GM12875 (cell line): Measurements from ENCODE around the gene SLC34A1.
A peak's percentile ranks its signal among the peaks of the same experiment; 100 is the strongest.

ENCODE experiments used
- H3K4me3 ChIP-seq: one replicate; pipeline ENCODE4 v1.5.1; 2011; ENCODE audit warnings: low read depth, low read length, control low read depth
- TF ChIP-seq, protein P1 (sequence below): IDR thresholded peaks from 2 replicates; pipeline ENCODE4 v1.5.1; 2011; ENCODE audit warnings: low read depth, mild to moderate bottlenecking, control low read depth, inconsistent platforms, low read length, moderate library complexity, borderline replicate concordance; ENCODE audit not compliant: insufficient read depth

The SLC34A1 gene

DNA sequence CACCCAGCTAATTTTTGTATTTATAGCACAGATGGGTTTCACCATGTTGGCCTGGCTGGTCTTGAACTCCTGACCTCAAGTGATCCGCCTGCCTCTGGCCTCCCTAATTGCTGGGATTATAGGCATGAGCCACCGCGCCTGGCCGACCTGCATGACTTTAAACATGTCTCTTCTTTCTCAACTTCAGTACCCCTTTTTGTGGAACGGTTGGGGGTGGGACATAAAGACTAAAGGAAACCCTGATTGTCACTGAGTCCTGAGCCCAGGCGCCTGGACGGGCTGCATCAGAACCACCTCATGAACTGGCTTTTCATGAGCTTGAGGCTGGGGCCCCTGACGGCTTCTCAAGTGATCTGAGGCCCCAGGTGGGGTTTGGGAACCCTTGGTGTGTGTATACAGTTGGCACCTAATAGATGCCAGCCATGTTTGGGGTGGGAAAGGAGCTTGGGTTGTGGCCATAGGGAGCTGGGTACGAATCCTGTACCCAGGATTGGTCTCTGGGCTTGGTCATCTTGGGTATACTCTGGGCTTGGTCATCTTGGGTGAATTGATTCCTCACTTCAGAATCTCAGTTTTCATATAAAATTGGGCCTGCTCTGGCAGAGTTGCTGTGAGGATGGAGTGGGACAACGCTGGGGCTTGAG is 44.5 kb downstream of the SLC34A1 start:
- peak overlapping the region; percentile 93 for H3K4me3 ChIP-seq
- TF ChIP-seq, protein P1, sequence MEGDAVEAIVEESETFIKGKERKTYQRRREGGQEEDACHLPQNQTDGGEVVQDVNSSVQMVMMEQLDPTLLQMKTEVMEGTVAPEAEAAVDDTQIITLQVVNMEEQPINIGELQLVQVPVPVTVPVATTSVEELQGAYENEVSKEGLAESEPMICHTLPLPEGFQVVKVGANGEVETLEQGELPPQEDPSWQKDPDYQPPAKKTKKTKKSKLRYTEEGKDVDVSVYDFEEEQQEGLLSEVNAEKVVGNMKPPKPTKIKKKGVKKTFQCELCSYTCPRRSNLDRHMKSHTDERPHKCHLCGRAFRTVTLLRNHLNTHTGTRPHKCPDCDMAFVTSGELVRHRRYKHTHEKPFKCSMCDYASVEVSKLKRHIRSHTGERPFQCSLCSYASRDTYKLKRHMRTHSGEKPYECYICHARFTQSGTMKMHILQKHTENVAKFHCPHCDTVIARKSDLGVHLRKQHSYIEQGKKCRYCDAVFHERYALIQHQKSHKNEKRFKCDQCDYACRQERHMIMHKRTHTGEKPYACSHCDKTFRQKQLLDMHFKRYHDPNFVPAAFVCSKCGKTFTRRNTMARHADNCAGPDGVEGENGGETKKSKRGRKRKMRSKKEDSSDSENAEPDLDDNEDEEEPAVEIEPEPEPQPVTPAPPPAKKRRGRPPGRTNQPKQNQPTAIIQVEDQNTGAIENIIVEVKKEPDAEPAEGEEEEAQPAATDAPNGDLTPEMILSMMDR: no peak

DNA sequence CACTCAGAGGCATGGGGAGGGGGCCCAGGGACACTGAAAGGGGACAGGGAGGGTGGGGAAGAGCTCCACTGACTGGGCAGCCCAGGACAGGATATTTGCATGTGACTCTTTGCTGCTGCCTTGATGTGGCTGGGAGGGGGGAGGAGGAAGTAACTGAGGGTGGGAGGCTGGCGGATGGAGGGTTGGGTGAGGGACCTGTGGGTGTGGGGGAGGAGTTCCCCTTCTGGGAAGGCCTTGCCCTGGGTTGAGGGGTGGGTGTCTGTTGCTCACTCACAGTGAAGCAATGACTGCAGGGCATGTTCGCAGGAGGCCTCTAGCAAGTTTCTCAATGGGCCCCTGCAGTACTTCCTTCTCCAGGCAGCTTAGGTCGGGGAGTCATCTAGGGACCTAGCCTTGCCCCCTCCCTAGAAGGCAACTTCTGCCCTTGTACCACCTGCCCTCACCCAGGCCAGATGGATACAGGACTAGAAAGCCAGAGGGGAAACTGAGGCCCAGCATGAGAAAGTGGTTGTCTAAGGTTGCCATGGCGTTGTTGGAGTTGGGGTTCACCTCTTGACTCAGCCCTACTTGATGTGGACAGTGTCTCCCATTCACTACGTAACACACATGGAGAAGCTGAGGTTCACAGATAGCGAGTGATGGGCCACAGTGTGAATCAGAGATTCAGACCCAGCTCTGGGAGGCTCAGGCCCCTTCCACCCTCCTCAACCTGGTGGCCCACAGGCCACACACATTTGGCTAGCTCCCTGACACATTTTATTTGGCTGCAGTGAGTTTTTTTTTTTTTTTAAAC is 45.2 kb downstream of the SLC34A1 start:
- TF ChIP-seq, protein P1: no peak
- peak overlapping the region; percentile 93 for H3K4me3 ChIP-seq

DNA sequence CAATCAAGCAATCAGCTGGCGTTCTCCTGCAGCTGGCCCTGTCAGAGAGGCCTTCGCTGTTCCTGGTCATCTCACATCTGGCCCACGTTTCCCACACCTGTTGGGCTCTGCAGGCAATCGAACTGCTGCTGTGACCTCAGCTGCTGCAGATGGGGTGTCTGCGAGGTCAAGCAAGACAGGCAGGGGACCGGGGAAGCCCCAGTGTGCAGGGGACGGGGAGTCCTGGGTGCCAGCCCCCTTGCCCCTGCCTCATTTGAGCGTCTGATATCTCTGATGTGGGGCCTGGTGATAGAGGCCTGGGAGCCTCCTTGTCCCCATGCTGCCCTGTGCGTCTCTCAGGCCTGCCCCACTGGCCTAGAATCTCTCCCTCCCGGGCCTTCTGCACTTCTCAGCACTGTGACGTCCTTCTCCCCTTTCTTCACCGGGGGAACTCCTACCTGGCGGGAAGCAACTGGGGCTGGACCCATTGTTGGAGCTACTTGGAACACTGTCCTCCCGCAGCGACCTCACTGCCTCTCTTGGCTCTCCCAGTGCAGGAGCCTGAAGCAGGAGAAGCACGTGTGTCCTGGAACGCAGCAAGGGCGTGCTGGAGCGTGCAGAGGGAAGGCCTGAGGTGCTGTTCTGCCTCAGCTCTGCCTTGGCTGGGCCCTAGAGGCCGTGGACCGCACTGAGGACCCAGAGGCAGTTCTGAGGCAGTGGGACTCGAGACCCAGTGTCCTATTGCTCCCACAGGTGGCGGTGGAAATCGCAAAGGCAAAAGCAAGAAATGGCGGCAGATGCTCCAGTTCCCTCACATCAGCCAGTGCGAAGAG is 46.1 kb downstream of the SLC34A1 start:
- H3K4me3 ChIP-seq: peak overlapping the region; percentile 3
- TF ChIP-seq, protein P1: no peak

DNA sequence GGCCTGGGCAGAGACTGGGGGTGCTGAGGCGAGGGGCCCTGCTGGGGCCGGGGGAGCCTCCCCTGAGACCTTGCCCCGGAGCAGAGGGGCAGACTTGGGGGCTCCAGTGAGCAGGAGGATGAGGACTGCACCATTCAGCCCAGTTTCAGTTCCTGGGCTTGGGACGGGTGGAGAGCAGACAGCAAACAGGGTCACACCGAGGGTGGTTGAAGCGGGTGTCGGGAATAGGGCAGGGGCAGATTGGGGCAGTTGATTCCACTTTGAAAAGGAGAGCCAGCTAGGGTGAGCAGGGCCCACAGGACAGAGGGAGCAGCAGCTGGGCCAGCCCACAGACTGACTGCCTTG is 46.7 kb downstream of the SLC34A1 start:
- TF ChIP-seq, protein P1: no peak
- no peak overlapping the region for H3K4me3 ChIP-seq

DNA sequence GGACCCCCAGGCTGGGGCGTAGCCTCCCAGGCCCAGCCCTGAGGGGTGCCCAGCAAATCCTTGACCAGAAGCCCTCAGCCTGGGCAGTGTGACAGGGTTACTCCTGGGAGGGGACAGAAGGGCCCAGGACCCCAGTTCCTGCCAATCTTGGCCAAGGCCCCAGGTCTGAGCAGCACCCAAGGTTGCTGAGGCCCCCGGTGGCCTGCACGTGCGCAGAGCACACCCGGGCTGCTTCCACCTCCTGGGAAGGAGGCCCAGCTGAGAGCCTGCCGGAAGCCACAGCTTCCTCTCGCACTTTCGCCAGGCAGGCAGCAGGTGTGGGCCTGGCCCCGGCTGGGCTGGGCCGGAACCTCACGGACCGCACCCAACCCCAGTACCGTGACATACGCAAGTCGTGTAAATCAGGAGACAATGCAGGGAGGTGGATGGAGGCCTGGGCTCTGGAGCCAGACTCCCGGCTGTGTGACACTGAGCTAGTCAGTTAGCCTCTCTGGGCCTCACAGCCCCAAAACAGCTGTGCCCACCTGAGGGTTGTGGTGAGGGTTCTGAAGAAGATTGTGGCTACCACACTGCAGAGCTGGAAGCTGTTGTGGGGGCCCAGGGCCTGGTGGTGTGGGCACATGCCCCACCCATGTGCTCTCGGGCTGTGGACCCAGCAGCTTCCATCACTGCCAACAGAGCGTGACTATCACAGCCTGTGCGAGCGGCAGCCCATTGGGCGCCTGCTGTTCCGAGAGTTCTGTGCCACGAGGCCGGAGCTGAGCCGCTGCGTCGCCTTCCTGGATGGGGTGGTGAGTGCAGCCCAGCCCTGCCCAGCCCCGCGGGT is 47.3 kb downstream of the SLC34A1 start:
- H3K4me3 ChIP-seq: peak overlapping the region; percentile 3

More for the DNA sequence above, 47.3 kb downstream of the SLC34A1 start:
- TF ChIP-seq, protein P1: no peak
